ENCODE data around the gene EIF3L.
A peak's percentile ranks its signal among the peaks of the same experiment; 100 is the strongest.

The EIF3L gene

GRCh38 chr22:37925767-37926166 lies 76.5 kb downstream of the EIF3L start:
- no peak for DNase-seq

- DNase-seq: no peak
These were observed 77.1 kb downstream of the EIF3L start for GRCh38 chr22:37926358-37926757.

DNA sequence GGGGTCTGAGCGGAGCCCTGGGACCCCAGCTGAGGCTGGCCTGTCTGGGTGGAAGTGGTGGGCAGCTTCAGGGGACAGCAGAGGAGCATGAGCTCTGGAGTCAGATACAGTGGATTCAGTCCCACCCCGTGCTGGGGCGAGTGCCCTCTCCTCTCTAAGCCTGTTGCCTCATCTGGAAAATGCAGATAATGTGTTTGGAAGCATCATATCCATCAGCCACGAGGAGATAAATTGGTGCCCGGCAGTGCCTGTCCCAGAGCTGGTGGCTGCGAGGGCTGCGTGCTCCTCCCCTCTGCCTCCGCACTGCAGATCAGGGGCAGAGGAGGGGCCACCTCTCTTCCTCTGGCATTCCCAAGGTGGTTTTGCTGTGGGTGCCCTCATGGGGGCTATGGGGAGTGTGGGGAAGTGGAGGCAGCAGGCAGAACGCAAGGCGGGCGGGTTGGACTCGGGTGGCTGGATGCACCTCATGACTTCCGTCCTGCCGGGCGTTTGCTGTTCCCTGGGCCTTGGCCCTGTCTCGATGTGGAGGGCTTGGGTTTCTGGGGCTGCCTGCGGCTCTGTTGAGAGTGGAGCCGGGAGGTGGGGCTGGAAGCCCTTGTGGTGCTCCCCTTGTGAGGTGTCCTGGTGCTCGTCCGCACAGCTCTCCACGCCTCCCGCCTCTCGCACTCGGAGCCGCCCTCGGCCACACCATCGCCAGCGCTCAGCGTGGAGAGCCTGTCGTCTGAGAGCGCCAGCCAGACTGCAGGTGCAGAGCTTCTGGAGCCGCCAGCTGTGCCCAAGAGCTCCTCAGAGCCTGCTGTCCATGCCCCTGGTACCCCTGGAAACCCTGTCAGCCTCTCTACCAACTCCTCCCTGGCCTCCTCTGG lies 77.8 kb downstream of the EIF3L start:
- DNase-seq: no peak

GRCh38 chr22:37927637-37927936 lies 78.4 kb downstream of the EIF3L start:
- DNase-seq: no peak

DNA sequence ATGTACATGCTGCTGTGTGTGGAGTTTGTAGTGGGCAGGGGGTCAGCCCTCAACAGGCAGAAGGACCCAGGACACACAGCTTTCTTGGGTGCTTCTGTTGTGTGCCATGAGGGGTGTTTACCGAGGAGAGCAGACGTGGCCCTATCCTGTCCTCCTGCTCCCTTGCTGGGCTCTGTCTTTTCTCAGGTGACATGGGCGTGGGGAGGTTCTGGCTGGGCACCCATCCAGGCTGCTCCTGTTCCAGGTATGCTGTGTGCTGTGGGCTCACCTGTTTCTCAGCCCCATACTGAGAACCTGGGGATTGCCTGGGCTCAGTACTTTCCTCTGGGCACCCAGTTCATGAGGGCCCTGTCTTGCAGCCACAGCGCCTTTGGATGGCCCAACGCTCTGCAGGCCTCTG lies 80.2 kb downstream of the EIF3L start:
- no peak for DNase-seq

- peak in 7 of 58 donors; percentile 8 to 28 (median 21) for DNase-seq
These were observed 81.2 kb downstream of the EIF3L start for GRCh38 chr22:37930270-37930951.

GRCh38 chr22:37930952-37931440 lies 81.8 kb downstream of the EIF3L start:
- DNase-seq: no peak

GRCh38 chr22:37931893-37932389 lies 82.7 kb downstream of the EIF3L start:
- no peak for DNase-seq

DNA sequence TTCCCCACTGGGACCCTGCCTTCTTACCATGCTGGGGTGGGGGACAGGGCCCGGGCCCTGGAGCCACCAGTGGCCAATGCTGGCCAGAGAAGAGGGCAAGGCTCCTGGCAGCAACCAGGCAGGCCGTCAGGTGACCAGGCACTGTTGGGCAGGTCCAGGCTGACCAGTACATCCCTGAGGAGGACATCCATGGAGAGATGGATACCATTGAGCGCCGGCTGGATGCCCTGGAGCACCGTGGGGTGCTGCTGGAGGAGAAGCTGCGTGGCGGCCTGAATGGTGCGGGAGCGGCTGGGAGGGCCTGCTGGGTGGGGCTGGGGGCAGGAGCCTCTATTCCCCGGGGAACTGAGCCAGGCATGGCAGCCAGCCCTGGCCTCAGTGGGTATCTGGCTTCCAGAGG lies 83.2 kb downstream of the EIF3L start:
- DNase-seq: no peak

DNA sequence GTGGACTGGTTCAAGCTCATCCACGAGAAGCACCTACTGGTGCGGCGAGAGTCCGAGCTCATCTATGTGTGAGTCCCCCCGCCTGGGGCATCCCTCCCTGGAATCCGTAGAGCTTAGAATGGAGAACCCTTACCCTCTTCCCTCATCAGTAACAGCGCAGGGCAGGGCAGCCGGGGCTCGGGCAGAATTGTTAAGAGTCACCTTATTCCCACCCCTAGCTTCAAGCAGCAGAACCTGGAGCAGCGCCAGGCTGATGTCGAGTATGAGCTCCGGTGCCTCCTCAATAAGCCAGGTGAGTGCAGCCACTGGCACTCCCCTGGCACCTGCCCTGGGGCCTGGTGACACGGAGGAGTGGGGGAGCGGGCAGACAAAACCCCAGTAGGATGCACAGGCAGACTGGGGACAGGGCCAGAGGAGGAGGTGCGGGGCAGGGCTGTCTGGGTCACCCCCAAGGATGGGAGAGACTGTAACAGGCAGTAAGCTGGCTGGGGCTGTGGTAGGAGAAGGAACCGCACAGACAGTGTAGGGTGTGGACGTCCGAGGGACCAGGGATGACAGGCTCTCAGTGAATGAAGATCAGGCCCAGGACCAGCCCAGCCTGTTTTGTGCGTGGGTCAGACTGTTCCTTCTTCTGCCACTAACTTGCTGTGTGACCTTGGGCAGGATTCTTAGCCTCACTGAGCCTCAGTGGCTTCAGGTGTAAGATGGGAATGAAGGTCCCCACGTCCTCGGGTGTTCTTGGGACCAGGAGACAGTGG lies 83.8 kb downstream of the EIF3L start:
- no peak for DNase-seq

DNA sequence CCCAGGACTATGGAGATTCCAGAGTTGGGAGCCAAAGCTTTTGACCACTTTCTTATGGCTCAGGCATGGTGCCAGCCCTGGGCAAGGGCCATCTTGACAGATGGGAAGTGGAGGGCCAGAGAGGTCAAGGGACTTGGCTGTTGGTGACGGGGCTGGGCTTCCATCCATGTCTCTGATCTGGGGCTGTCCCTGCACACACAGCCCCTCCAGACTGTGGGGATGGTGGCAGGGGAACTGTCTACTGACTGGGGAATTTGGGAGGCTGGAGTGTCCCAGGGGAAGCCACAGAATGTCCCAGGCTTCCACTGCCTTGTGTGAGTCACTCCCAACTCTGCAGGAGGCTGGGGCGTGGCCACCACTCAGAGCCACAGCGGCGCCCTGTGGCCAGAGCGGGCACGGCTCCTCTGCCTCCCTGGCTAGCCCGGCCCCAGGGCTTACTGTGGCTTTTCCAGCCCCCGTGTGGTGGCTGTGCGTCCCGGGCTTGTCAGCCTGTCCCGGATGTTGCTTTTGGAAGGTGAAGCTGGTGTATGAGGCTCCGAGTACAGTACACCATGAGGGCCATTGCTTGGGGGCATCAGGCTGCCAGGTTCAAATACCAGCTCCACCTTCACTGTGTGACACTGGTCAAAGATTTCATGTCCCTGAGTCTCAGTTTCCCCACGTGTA lies 84.6 kb downstream of the EIF3L start:
- peak in 56 of 58 donors; percentile 5 to 82 (median 63) for DNase-seq
